OCI-LY3 (cell line): Measurements from ENCODE around the gene CT47C1.

Experiments
- H2AFZ ChIP-seq: fragments of 200-600, 300-600 bp; shearing (Covaris generic); 2 replicates; pipeline ENCODE4 v1.6.0; 2014; ENCODE audit warnings: antibody characterized with exemption, low read depth, low read length
- H3K27ac ChIP-seq: fragments of 200-600, 300-600 bp; sonication (generic); 2 replicates; pipeline ENCODE4 v1.5.1; 2014; ENCODE audit warnings: mild to moderate bottlenecking, low read length, moderate library complexity, mixed read lengths
- H3K27me3 ChIP-seq: fragments of 200-600, 300-600 bp; sonication (generic); 2 replicates; pipeline ENCODE4 v1.6.1; 2014; ENCODE audit warnings: low read depth, low read length, mixed read lengths
- H3K36me3 ChIP-seq: fragments of 200-600, 300-600 bp; sonication (generic); replicated peaks from 2 replicates; pipeline ENCODE3; 2014; ENCODE audit warnings: low read depth, low read length, mixed read lengths
- H3K4me1 ChIP-seq: fragments of 300-600, 200-600 bp; sonication (generic); 2 replicates; pipeline ENCODE4 v1.6.1; 2014; ENCODE audit warnings: low read length, mixed read lengths
- H3K4me2 ChIP-seq: fragments of 200-600, 300-600 bp; sonication (generic); 2 replicates; pipeline ENCODE4 v1.6.1; 2014; ENCODE audit warnings: low read length, mixed read lengths
- H3K4me3 ChIP-seq: fragments of 300-600, 200-600 bp; sonication (generic); 2 replicates; pipeline ENCODE4 v1.5.1; 2014; ENCODE audit warnings: antibody characterized with exemption, mild to moderate bottlenecking, low read length, moderate library complexity
- H3K79me2 ChIP-seq: fragments of 300-600, 200-600 bp; shearing (Covaris generic); 2 replicates; pipeline ENCODE4 v1.6.1; 2014; ENCODE audit warnings: mild to moderate bottlenecking, low read length, mixed read lengths
- H3K9ac ChIP-seq: fragments of 300-600, 200-600 bp; shearing (Covaris generic); 2 replicates; pipeline ENCODE4 v1.6.0; 2014; ENCODE audit warnings: mild to moderate bottlenecking, low read length, moderate library complexity
- H3K9me3 ChIP-seq: fragments of 200-600, 300-600 bp; shearing (Covaris generic); 2 replicates; pipeline ENCODE4 v1.6.1; 2014; ENCODE audit warnings: low read length, mixed read lengths; ENCODE audit not compliant: insufficient read depth
- H4K20me1 ChIP-seq: fragments of 200-600, 300-600 bp; sonication (generic); 2 replicates; pipeline ENCODE4 v1.6.1; 2016; ENCODE audit warnings: low read length, mixed read lengths; ENCODE audit not compliant: insufficient read depth
- EZH2phosphoT487 ChIP-seq: fragments of 200-600 bp; shearing (Covaris generic); IDR thresholded peaks from 2 replicates; pipeline ENCODE4 v1.6.1; 2018; ENCODE audit warnings: antibody characterized with exemption, mixed run types, low read depth
- TF ChIP-seq, protein P1 (sequence below): fragments of 200-600, 300-600 bp; sonication (generic); IDR thresholded peaks from 2 replicates; pipeline ENCODE4 v1.5.1; 2014; ENCODE audit warnings: antibody characterized with exemption, low read length, low read depth

The CT47C1 gene

DNA sequence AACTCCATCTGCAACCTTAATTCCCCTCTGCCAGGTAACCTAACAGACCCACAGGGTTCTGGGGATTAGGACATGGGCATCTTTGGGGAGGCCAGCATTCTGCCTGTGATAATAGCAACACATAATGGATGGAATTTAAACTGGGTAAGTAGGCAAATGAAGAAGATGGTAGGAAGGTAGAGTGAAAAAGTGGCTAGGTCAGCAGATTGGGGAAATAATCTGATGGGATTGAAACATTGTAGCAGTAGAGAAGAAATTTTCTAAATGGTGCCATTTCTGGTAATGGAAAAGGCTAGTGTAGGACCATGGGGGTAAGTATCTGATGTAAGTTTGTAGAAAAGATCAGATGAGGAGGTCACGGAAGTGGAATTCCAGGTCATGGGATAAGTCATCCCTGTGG, 3.0 kb upstream of the CT47C1 start:
- no peak overlapping the region for H2AFZ ChIP-seq
- H3K4me1 ChIP-seq = peaks cover 54% of the 10 kb centered on the region
- no peak overlapping the region for H3K9ac ChIP-seq
- peaks cover 16% of the 10 kb centered on the region; the same call in 1 of the 2 replicates for H3K9me3 ChIP-seq
- no peak overlapping the region for H3K4me3 ChIP-seq
- H3K36me3 ChIP-seq = peaks cover 17% of the 10 kb centered on the region
- no peaks in the 10 kb centered on the region for H4K20me1 ChIP-seq
- no peak for TF ChIP-seq EZH2phosphoT487
- TF ChIP-seq, protein P1, sequence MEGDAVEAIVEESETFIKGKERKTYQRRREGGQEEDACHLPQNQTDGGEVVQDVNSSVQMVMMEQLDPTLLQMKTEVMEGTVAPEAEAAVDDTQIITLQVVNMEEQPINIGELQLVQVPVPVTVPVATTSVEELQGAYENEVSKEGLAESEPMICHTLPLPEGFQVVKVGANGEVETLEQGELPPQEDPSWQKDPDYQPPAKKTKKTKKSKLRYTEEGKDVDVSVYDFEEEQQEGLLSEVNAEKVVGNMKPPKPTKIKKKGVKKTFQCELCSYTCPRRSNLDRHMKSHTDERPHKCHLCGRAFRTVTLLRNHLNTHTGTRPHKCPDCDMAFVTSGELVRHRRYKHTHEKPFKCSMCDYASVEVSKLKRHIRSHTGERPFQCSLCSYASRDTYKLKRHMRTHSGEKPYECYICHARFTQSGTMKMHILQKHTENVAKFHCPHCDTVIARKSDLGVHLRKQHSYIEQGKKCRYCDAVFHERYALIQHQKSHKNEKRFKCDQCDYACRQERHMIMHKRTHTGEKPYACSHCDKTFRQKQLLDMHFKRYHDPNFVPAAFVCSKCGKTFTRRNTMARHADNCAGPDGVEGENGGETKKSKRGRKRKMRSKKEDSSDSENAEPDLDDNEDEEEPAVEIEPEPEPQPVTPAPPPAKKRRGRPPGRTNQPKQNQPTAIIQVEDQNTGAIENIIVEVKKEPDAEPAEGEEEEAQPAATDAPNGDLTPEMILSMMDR = no peak
- no peak overlapping the region for H3K4me2 ChIP-seq
- no peaks in the 10 kb centered on the region for H3K79me2 ChIP-seq
- H3K27ac ChIP-seq = no peak overlapping the region
- no peaks in the 10 kb centered on the region for H3K27me3 ChIP-seq

DNA sequence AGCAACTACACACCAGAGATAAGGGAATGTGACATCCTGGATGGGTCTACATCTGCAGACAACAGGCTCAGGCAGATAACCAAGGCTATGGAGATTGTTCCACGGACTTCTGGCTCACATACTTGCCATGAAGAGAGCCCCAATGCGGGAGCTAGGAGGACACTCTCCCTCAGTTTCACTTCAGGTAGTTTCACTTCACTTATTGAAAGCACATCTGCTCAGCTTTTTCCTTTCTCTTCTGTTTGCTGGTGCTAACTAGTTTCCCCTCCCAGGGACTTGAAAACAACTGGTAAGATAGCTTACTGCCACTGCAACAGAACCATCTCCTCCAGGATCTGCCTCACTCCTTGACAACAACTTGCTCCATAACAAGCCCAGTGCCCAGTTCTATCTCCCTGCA, 1.4 kb upstream of the CT47C1 start:
- Histone ChIP-seq H3K4me3 (peak overlapping the region; percentile 52), H3K9me3 (peaks cover 16% of the 10 kb centered on the region; the same call in 1 of the 2 replicates), H4K20me1 (no peaks in the 10 kb centered on the region), H3K79me2 (no peaks in the 10 kb centered on the region), H3K36me3 (peaks cover 17% of the 10 kb centered on the region), H3K4me2 (peak overlapping the region; percentile 85), H2AFZ (no peak overlapping the region), H3K4me1 (peaks cover 51% of the 10 kb centered on the region), H3K27me3 (no peaks in the 10 kb centered on the region), H3K9ac (peak overlapping the region; percentile 32; the same call in 1 of the 2 replicates), H3K27ac (peak overlapping the region; percentile 73)
- no peak for TF ChIP-seq EZH2phosphoT487
- TF ChIP-seq, protein P1 = no peak

DNA sequence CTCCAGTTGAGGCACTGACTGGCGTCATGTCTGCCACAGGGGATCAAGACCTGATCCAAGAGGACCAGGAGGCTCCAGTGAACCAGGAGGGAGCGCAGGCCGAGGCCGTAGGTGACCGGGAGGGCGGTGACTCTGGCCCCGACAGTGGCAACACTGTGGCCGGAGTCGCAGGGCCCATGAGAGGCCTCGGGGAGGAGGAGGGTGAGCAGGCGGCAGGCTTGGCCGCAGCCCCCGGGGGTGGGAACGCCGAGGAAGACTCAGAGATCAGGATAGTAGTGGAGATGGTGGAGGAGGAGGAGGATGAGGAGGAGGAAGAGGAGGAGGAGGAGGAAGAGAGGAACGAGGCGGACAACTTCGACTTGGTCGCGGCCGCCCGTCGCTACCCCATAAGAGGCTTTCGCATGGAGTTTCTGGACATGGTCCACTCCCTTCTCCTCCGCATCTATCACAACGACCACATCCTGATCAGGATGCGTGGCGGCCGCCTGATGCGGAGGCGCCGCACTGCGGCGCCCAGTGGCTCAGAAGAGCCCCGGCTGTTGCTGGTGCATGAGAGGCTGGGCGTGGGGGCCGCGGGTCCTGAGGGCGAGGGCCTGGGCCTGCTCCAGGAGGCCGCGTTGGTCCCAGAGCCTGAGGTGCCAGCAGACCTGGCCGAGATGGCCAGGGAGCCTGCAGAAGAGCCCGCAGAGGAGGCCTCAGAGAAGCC, 560 bp downstream of the CT47C1 start:
- Histone ChIP-seq H4K20me1 (no peaks in the 10 kb centered on the region), H3K9ac (no peak overlapping the region), H3K4me2 (no peak overlapping the region), H3K4me3 (no peak overlapping the region), H3K4me1 (peaks cover 32% of the 10 kb centered on the region), H3K79me2 (no peaks in the 10 kb centered on the region), H3K27me3 (no peaks in the 10 kb centered on the region), H3K27ac (no peak overlapping the region), H3K36me3 (peaks cover 17% of the 10 kb centered on the region), H2AFZ (no peak overlapping the region), H3K9me3 (peaks cover 16% of the 10 kb centered on the region; the same call in 1 of the 2 replicates)
- TF ChIP-seq EZH2phosphoT487 = no peak
- TF ChIP-seq, protein P1 = no peak

DNA sequence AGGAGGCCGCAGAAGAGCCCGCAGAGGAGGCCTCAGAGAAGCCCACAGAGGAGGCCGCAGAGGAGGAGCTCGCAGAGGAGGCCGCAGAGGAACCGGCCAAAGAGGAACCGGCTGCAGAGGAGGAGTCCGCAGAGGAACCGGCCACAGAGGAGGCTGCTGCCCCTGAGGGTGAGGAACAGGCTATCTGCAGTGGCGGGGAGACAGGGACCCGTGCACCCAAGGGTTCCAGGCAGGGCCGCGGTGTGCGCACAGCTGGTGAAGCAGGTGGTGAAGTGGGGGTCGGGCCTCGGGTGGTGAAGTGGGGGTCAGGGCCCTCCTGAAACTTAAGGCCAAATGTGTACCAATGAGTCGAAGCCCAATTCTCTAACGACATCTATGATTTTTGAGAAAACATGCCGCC, 1.1 kb downstream of the CT47C1 start:
- no peak for TF ChIP-seq EZH2phosphoT487

More for the DNA sequence above, 1.1 kb downstream of the CT47C1 start:
- Histone ChIP-seq H3K79me2 (no peaks in the 10 kb centered on the region), H3K9ac (no peak overlapping the region), H3K27me3 (no peaks in the 10 kb centered on the region), H3K4me1 (peaks cover 27% of the 10 kb centered on the region), H3K4me3 (no peak overlapping the region), H3K27ac (no peak overlapping the region), H4K20me1 (no peaks in the 10 kb centered on the region), H3K36me3 (peaks cover 17% of the 10 kb centered on the region), H2AFZ (no peak overlapping the region), H3K9me3 (peaks cover 16% of the 10 kb centered on the region; the same call in 1 of the 2 replicates), H3K4me2 (no peak overlapping the region)
